Raji (cell line): ENCODE measurements around the gene RPGRIP1L.

ENCODE experiments used
- POLR2A ChIP-seq: IDR thresholded peaks from 2 replicates; pipeline ENCODE4 v1.6.1; 2011; ENCODE audit warnings: low read depth, low read length, control low read depth; ENCODE audit not compliant: insufficient read depth

The RPGRIP1L gene

GRCh38 chr16:53678155-53678554 is 25.5 kb downstream of the RPGRIP1L start:
- TF ChIP-seq POLR2A, result no peak

GRCh38 chr16:53673189-53673588 is 30.5 kb downstream of the RPGRIP1L start:
- no peak for TF ChIP-seq POLR2A

DNA sequence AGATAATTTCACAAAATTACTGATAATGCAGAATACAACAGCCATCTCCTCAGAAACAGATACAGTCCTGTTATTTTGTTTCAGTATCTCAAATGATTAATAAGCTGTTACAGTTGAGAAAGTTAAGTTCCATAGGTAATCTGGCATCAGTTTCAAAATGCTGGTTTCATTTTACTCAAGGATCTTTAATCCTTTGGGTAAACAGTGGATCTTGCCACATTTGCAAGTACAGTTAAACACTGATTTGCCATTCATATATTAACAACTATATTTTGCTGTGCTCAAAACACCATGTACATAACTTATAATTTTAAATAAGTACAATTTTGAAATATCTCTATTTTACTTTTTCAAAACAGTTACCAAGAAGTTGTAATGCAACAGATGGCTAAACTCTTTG is 31.2 kb downstream of the RPGRIP1L start:
- TF ChIP-seq POLR2A, result no peak

- no peak for TF ChIP-seq POLR2A
These were observed 34.8 kb downstream of the RPGRIP1L start for GRCh38 chr16:53668869-53669268.

GRCh38 chr16:53666786-53667415 is 36.8 kb downstream of the RPGRIP1L start:
- no peak for TF ChIP-seq POLR2A

DNA sequence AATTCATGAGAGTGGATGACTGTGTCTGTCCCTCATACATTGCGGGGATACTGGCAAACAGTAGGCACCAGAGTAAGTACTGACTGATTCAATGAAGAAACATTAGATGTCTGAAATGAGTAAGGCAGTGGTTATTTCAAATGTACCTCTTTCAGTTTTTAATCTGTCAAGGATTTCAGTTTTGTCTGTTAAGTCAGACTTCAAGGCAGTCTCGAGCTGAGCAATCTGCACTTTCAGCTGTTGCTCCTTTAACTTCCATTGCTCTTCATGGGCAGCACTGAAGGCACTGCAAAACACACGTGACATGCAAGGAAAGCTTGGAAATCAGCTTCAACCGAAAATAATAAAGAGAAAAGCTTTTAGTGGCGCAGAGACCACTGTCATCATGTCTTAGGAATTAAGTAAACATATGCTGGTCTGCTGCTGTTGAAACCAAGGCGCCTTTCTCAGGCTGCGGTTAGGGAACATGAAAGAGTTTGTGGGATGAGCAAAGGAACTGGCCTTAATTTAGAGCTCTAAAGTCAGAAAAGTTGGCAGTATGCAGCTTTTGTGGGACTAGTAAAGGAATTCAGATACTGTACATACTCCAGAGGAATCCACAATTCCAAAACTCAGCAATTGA is 38.8 kb downstream of the RPGRIP1L start:
- TF ChIP-seq POLR2A, result no peak

DNA sequence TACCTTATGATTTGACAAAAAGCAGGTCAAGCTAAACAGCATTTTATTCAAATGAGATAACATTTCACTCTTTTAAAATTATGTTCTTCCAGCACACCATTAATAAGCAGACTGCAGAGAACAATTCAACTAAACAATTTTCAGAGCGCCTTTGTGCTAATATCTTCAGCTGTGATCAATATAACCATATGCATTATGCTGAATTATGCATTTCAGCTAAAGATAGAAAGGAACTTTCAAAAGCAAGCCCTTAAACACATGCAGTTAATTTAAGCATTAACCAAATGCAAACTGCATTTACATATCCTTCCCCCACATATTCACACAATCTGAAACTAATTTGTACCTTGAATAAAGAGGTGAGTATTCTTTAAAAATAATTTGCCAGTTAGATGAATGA is 41.6 kb downstream of the RPGRIP1L start:
- TF ChIP-seq POLR2A, result no peak

- no peak for TF ChIP-seq POLR2A
These were observed 48.7 kb downstream of the RPGRIP1L start for GRCh38 chr16:53654946-53655345.

- TF ChIP-seq POLR2A, result no peak
These were observed 52.3 kb downstream of the RPGRIP1L start for GRCh38 chr16:53651357-53651756.

- no peak for TF ChIP-seq POLR2A
These were observed 57.2 kb downstream of the RPGRIP1L start for GRCh38 chr16:53646506-53646905.

DNA sequence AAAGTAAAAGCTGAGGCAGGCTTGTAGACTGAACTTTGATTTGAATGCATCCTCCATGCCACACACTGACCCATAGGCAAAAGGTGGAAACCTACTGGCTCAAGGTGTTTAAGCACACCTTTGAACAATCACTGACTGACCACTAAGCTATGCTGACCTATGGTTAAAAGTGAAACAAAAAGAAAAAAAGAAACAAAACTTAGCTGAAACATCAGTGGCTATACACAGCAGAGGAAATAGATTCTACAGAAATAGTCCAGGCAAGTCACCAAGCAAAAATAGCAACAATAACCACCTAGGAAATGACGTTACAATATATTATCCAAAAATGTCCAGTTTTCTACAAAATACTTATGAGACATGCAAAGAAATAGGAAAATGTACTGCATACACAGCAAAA is 60.2 kb downstream of the RPGRIP1L start:
- no peak for TF ChIP-seq POLR2A

DNA sequence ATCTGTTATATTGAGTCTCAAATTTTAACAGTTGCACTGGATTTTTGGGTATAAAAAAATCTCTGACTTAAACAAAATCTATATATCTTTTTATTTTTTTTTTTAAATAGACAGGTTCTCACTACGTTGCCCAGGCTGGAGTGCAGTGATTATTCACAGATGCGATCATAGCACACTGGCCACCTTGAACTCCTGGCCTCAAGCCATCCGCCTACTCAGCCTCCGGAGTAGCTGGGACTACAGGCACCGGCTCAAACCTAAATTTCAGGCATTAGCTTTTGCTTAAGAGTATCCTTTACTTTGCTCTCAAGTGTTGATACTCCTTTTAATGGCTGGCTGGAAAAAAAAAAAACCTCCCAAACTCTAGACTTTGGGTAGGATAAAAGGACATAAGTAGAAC is 61.6 kb downstream of the RPGRIP1L start:
- TF ChIP-seq POLR2A, result no peak

GRCh38 chr16:53636978-53637377 is 66.7 kb downstream of the RPGRIP1L start:
- no peak for TF ChIP-seq POLR2A

- TF ChIP-seq POLR2A, result no peak
These were observed 71.1 kb downstream of the RPGRIP1L start for GRCh38 chr16:53632526-53632925.

DNA sequence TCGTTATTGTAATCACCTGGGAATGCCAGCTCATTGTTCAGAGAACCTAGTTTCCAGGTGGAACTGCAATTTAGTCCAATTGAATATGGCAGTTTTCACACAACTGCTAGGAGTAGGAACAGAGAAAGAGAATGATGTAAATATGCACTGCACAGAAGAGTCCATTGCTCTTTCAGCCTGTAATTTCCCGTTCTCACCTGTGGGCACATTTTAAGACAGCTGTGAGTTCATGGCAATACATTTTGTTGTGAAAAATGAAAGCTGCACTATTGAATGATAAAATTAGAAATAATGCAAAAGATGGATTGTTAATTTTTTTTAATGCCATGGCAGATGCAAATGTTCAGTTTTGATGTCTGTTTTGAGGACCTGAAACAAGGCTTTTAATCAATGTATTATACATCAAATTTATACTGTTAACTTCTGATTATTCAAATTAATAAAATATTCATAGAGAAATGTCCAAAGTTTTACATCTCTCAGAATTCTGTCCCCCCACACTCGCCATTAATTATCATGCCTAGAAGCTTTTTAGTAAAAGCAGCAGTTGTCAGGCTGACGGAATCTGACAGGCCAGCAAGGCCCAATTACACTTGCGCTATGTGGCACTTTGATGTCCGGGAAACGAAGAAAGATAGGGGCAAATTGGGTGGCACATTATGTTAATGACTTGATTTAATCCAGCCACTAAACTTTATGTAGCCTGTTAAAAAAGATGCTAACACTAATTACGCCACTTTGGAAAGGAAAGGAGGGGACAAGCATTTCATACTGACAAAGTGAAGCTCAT is 72.2 kb downstream of the RPGRIP1L start:
- TF ChIP-seq POLR2A, result no peak
